GM23248 (cell line): ENCODE data around the gene ZKSCAN1. TPM values are rescaled to one million over a fixed set of nuclear protein-coding genes. Genes with fewer than 3 reads are reported as not detected.
"Not testable (repeated sequence)": the region's sequence is repeated elsewhere in the genome, so short reads cannot be mapped to it uniquely, and the experiment has no call there.

Source experiments
- DNase-seq: peaks from one replicate; pipeline ENCODE4 v3.0.0-alpha.2; 2015
- H2AFZ ChIP-seq: fragments of 200-600 bp; sonication (generic); 2 replicates; pipeline ENCODE4 v1.6.1; 2016; ENCODE audit warnings: antibody characterized with exemption
- H3F3A ChIP-seq: fragments of 200-600 bp; sonication (generic); 2 replicates; pipeline ENCODE4 v1.6.1; 2016; ENCODE audit warnings: mild to moderate bottlenecking, antibody characterized with exemption, mixed run types; ENCODE audit not compliant: insufficient read depth
- H3K27ac ChIP-seq: fragments of 200-600 bp; sonication (generic); 2 replicates; pipeline ENCODE4 v1.5.1; 2016; ENCODE audit warnings: mild to moderate bottlenecking
- H3K27me3 ChIP-seq: fragments of 200-600 bp; sonication (generic); replicated peaks from 2 replicates; pipeline ENCODE4 v1.6.1; 2016; ENCODE audit warnings: mild to moderate bottlenecking; ENCODE audit not compliant: insufficient read depth
- H3K36me3 ChIP-seq: fragments of 200-600 bp; sonication (generic); 2 replicates; pipeline ENCODE4 v1.6.1; 2016; ENCODE audit warnings: low read depth, mild to moderate bottlenecking
- H3K4me1 ChIP-seq: fragments of 200-600 bp; sonication (generic); 2 replicates; pipeline ENCODE4 v1.6.1; 2016; ENCODE audit warnings: mild to moderate bottlenecking; ENCODE audit not compliant: insufficient read depth
- H3K4me2 ChIP-seq: fragments of 200-600 bp; sonication (generic); one replicate; pipeline ENCODE4 v1.6.1; 2016; ENCODE audit warnings: mild to moderate bottlenecking; ENCODE audit not compliant: unreplicated experiment
- H3K4me3 ChIP-seq: fragments of 200-600 bp; sonication (generic); 2 replicates; pipeline ENCODE4 v1.5.1; 2016; ENCODE audit warnings: mild to moderate bottlenecking
- H3K79me2 ChIP-seq: fragments of 200-600 bp; sonication (generic); 2 replicates; pipeline ENCODE4 v1.6.1; 2016; ENCODE audit warnings: mild to moderate bottlenecking; ENCODE audit not compliant: insufficient read depth
- H3K9ac ChIP-seq: fragments of 200-600 bp; sonication (generic); 2 replicates; pipeline ENCODE4 v1.6.1; 2016; ENCODE audit warnings: mild to moderate bottlenecking
- H3K9me2 ChIP-seq: fragments of 200-600 bp; sonication (generic); 2 replicates; pipeline ENCODE4 v1.6.1; 2016; ENCODE audit warnings: mixed run types, mild to moderate bottlenecking, moderate library complexity; ENCODE audit not compliant: insufficient read depth
- H3K9me3 ChIP-seq: fragments of 200-600 bp; sonication (generic); one replicate; pipeline ENCODE4 v1.6.1; 2017; ENCODE audit warnings: low read depth
- H4K20me1 ChIP-seq: fragments of 200-600 bp; sonication (generic); 2 replicates; pipeline ENCODE4 v1.6.0; 2016; ENCODE audit not compliant: insufficient read depth
- EZH2 ChIP-seq: fragments of 200-600 bp; sonication (generic); IDR thresholded peaks from 2 replicates; pipeline ENCODE4 v1.6.1; 2018; ENCODE audit warnings: antibody characterized with exemption, mild to moderate bottlenecking; ENCODE audit not compliant: insufficient read depth, poor library complexity, severe bottlenecking
- EZH2phosphoT487 ChIP-seq: fragments of 200-600 bp; sonication (generic); IDR thresholded peaks from 2 replicates; pipeline ENCODE4 v1.6.1; 2018; ENCODE audit warnings: antibody characterized with exemption, moderate library complexity, mild to moderate bottlenecking, low read depth; ENCODE audit not compliant: insufficient read depth
- WGBS, 2 experiments: methylation state at CpG; one replicate each; pipeline ENCODE4 v1.1.6; 2015 to 2017; ENCODE audit warnings: low lambda C conversion rate in 2 of 2, low coverage in 1 of 2; ENCODE audit errors: missing lambda C conversion rate in 2 of 2; 5-methylcytosine and 5-hydroxymethylcytosine counted together
- in situ Hi-C: fragments of 300-500 bp; cut with MboI; formaldehyde crosslinking; loops from 2 replicates; pipeline ENCODE4 v1.15.0; 2020
- polyA plus RNA-seq: library from polyadenylated mRNA; unstranded; fragments of >200 nt; fragmentation: Nextera tagmentation; extraction: Ambion mirVana; gene quantifications from 2 replicates; pipeline ENCODE4 v1.2.1, GENCODE V29; 2016
- total RNA-seq: library from RNA; depleted of rRNA; stranded (reverse); fragments of >200 nt; shearing (Covaris generic); gene quantifications from 2 replicates; pipeline ENCODE4 v1.2.3, GENCODE V29; 2014

ZKSCAN1 gene
- total and polyA plus RNA-seq, 2 experiments from 2014 or later, result 21.9 to 33.7 TPM

GRCh38 chr7:100010901-100011300 lies 4.5 kb upstream of the ZKSCAN1 start:
- H3K4me1 ChIP-seq, result no peaks in the 10 kb centered on the region
- no peaks in the 10 kb centered on the region for H3K9me2 ChIP-seq
- TF ChIP-seq EZH2phosphoT487 (no peak), EZH2 (no peak)
- no peaks in the 10 kb centered on the region; the same call in 1 of the 2 replicates for H3K27me3 ChIP-seq
- no peak overlapping the region for H3K4me3 ChIP-seq
- H3F3A ChIP-seq, result no peaks in the 10 kb centered on the region
- H3K36me3 ChIP-seq, result no peaks in the 10 kb centered on the region
- no peaks in the 10 kb centered on the region for H3K9me3 ChIP-seq
- no peak overlapping the region for H2AFZ ChIP-seq
- H3K4me2 ChIP-seq, result no peak overlapping the region
- peaks cover 5% of the 10 kb centered on the region for H3K79me2 ChIP-seq
- H3K27ac ChIP-seq, result no peak overlapping the region
- in situ Hi-C loops, result no loop called here
- H3K9ac ChIP-seq, result no peak overlapping the region
- H4K20me1 ChIP-seq, result no peaks in the 10 kb centered on the region
- no peak for DNase-seq
- WGBS, 2 experiments, result 26 to 71% methylated on average over 1 to 2 of the region's 2 CpGs

GRCh38 chr7:100011516-100011915 lies 3.9 kb upstream of the ZKSCAN1 start:
- Histone ChIP-seq H3K27me3 (no peaks in the 10 kb centered on the region; the same call in 1 of the 2 replicates), H3K4me2 (no peak overlapping the region), H3K4me1 (no peaks in the 10 kb centered on the region), H3K9me3 (no peaks in the 10 kb centered on the region), H3K9ac (no peak overlapping the region), H3K9me2 (no peaks in the 10 kb centered on the region), H3K79me2 (peaks cover 11% of the 10 kb centered on the region), H3F3A (no peaks in the 10 kb centered on the region), H3K36me3 (no peaks in the 10 kb centered on the region), H3K4me3 (no peak overlapping the region), H4K20me1 (no peaks in the 10 kb centered on the region), H2AFZ (no peak overlapping the region), H3K27ac (no peak overlapping the region)
- in situ Hi-C loops, result no loop called here
- TF ChIP-seq EZH2phosphoT487 (no peak), EZH2 (no peak)
- DNase-seq, result no peak
- 40 to 52% methylated on average over 3 of the region's 3 CpGs for WGBS, 2 experiments

- DNase-seq, H3K4me1 ChIP-seq, H3F3A ChIP-seq, in situ Hi-C loops, H3K4me2 ChIP-seq, H4K20me1 ChIP-seq, H3K9me2 ChIP-seq, H3K4me3 ChIP-seq, H3K36me3 ChIP-seq, H2AFZ ChIP-seq, H3K9ac ChIP-seq, H3K27ac ChIP-seq, H3K27me3 ChIP-seq, H3K9me3 ChIP-seq: not testable (repeated sequence)
- WGBS, 2 experiments, result 64 to 65% methylated on average over 14 of the region's 14 CpGs
- peaks cover 22% of the 10 kb centered on the region for H3K79me2 ChIP-seq
These were observed 2.7 kb upstream of the ZKSCAN1 start for GRCh38 chr7:100012385-100013327.

- Histone ChIP-seq H3K4me1 (peaks cover 13% of the 10 kb centered on the region), H3K9ac (no peak overlapping the region), H3K27ac (no peak overlapping the region), H2AFZ (no peak overlapping the region), H3K79me2 (peaks cover 29% of the 10 kb centered on the region), H3K27me3 (no peaks in the 10 kb centered on the region; the same call in 1 of the 2 replicates), H3K4me3 (no peak overlapping the region), H3K4me2 (no peak overlapping the region), H3K36me3 (no peaks in the 10 kb centered on the region), H3K9me2 (no peaks in the 10 kb centered on the region), H3K9me3 (no peaks in the 10 kb centered on the region), H3F3A (no peaks in the 10 kb centered on the region), H4K20me1 (no peaks in the 10 kb centered on the region)
- in situ Hi-C loops, result no loop called here
- TF ChIP-seq EZH2phosphoT487 (no peak), EZH2 (no peak)
- no peak for DNase-seq
- 73 to 82% methylated on average over 2 to 3 of the region's 3 CpGs for WGBS, 2 experiments
These were observed 2.1 kb upstream of the ZKSCAN1 start for GRCh38 chr7:100013328-100013676.
